PFSK-1 (cell line): Measurements from ENCODE around the gene MOB3A.
A peak's percentile ranks its signal among the peaks of the same experiment; 100 is the strongest.

Source experiments
- FOXP2 ChIP-seq: optimal IDR thresholded peaks from 2 replicates; pipeline ENCODE3; 2011; ENCODE audit warnings: borderline replicate concordance, control low read depth, inconsistent platforms; ENCODE audit not compliant: insufficient read depth; ENCODE audit errors: extremely low read length, extremely low read depth
- POLR2AphosphoS5 ChIP-seq: IDR thresholded peaks from 2 replicates; pipeline ENCODE4 v1.6.1; 2012; ENCODE audit warnings: low read depth, mild to moderate bottlenecking, control low read depth, low read length, moderate library complexity
- SIN3A ChIP-seq: IDR thresholded peaks from 2 replicates; pipeline ENCODE4 v1.6.1; 2012; ENCODE audit warnings: mild to moderate bottlenecking, low read length, moderate library complexity, borderline replicate concordance; ENCODE audit not compliant: insufficient read depth
- TAF1 ChIP-seq: IDR thresholded peaks from 2 replicates; pipeline ENCODE4 v1.6.1; 2012; ENCODE audit warnings: low read length, control low read depth, borderline replicate concordance; ENCODE audit not compliant: insufficient read depth
- TF ChIP-seq, protein P1 (sequence below), 2 experiments: IDR thresholded peaks; 2 replicates each; pipeline versions ENCODE4 v1.6.1 to v1.8.0; 2011 to 2012; ENCODE audit warnings: low read depth in 2 of 2, low read length in 2 of 2, control low read depth in 1 of 2, inconsistent platforms in 1 of 2, mild to moderate bottlenecking in 1 of 2, moderate library complexity in 1 of 2; ENCODE audit not compliant: insufficient read depth in 1 of 2

MOB3A gene

DNA sequence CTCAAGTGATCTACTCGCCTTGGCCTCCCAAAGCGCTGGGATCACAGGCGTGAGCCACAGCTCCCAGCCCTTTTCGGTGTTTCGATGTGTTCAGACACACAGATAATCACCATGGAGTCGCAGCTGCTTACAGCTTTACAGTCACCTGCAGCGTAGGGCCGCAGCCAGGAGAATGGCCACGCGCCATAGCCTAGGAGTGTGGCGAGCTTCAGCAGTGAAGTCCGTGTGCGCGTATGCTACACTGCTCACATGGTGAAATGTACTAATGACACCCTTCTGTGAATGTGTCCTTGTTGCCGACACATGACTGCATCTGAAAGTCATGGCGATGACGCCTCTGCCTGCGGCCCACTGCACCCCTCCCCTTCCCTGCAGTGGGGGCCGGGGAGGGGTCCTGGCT is 31.6 kb upstream of the MOB3A start:
- no peak for TF ChIP-seq POLR2AphosphoS5

GRCh38 chr19:2126879-2127518 is 30.9 kb upstream of the MOB3A start:
- TF ChIP-seq FOXP2 (no peak), SIN3A (no peak), TAF1 (no peak), POLR2AphosphoS5 (no peak)
- TF ChIP-seq, protein P1, sequence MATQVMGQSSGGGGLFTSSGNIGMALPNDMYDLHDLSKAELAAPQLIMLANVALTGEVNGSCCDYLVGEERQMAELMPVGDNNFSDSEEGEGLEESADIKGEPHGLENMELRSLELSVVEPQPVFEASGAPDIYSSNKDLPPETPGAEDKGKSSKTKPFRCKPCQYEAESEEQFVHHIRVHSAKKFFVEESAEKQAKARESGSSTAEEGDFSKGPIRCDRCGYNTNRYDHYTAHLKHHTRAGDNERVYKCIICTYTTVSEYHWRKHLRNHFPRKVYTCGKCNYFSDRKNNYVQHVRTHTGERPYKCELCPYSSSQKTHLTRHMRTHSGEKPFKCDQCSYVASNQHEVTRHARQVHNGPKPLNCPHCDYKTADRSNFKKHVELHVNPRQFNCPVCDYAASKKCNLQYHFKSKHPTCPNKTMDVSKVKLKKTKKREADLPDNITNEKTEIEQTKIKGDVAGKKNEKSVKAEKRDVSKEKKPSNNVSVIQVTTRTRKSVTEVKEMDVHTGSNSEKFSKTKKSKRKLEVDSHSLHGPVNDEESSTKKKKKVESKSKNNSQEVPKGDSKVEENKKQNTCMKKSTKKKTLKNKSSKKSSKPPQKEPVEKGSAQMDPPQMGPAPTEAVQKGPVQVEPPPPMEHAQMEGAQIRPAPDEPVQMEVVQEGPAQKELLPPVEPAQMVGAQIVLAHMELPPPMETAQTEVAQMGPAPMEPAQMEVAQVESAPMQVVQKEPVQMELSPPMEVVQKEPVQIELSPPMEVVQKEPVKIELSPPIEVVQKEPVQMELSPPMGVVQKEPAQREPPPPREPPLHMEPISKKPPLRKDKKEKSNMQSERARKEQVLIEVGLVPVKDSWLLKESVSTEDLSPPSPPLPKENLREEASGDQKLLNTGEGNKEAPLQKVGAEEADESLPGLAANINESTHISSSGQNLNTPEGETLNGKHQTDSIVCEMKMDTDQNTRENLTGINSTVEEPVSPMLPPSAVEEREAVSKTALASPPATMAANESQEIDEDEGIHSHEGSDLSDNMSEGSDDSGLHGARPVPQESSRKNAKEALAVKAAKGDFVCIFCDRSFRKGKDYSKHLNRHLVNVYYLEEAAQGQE (IDR thresholded peaks at IDR 0.05; ENCODE audit: insufficient read depth in 1 of 2, low read depth in 2 of 2, low read length in 2 of 2): no peak

GRCh38 chr19:2123682-2124387 is 27.7 kb upstream of the MOB3A start:
- TF ChIP-seq, protein P1 (IDR thresholded peaks at IDR 0.05; ENCODE audit: insufficient read depth in 1 of 2, low read depth in 2 of 2, low read length in 2 of 2): peak; percentile 89 to 94
- TF ChIP-seq POLR2AphosphoS5: no peak
- no peak for TF ChIP-seq TAF1

- TF ChIP-seq, protein P1 (IDR thresholded peaks at IDR 0.05; ENCODE audit: insufficient read depth in 1 of 2, low read depth in 2 of 2, low read length in 2 of 2): no peak
- TF ChIP-seq FOXP2: no peak
- no peak for TF ChIP-seq POLR2AphosphoS5
- TF ChIP-seq TAF1: no peak
- TF ChIP-seq SIN3A: no peak
These were observed 26.9 kb upstream of the MOB3A start for GRCh38 chr19:2122982-2123381.

GRCh38 chr19:2122251-2122650 is 26.1 kb upstream of the MOB3A start:
- TF ChIP-seq FOXP2: no peak
- no peak for TF ChIP-seq TAF1
- no peak for TF ChIP-seq SIN3A
- TF ChIP-seq, protein P1 (IDR thresholded peaks at IDR 0.05; ENCODE audit: insufficient read depth in 1 of 2, low read depth in 2 of 2, low read length in 2 of 2): no peak
- TF ChIP-seq POLR2AphosphoS5: no peak
